AG04450 (cell line): ENCODE results near the gene HOXA13. TPM values are rescaled to one million over a fixed set of nuclear protein-coding genes. Genes with fewer than 3 reads are reported as not detected.

Experiments used
- CTCF ChIA-PET: fragments of 300-600, 350-600 bp; formaldehyde crosslinking; extraction: SDS; loops from one replicate; lab custom pipeline; 2022; ENCODE audit warnings: antibody characterized with exemption, inconsistent platforms; lab: Charles Lee
- POLR2A ChIA-PET: fragments of 350-600 bp; formaldehyde crosslinking; extraction: SDS; loops from one replicate; lab custom pipeline; 2021; ENCODE audit warnings: antibody characterized with exemption, inconsistent platforms; lab: Yijun Ruan, JAX
- DNase-seq: peaks from one replicate; pipeline ENCODE4 v3.0.0-alpha.2; 2011; ENCODE audit warnings: low read depth, low spot score
- H3K27ac ChIP-seq: one replicate; pipeline ENCODE4 v1.5.1; 2012; ENCODE audit warnings: low read depth, low read length, control low read depth
- H3K27me3 ChIP-seq: one replicate; pipeline ENCODE4 v1.6.0; 2012; ENCODE audit warnings: low read length; ENCODE audit not compliant: control insufficient read depth, insufficient read depth
- H3K4me3 ChIP-seq: 2 replicates; pipeline ENCODE4 v1.5.1; 2011; ENCODE audit warnings: mild to moderate bottlenecking, low read depth, low read length, control low read depth
- H3K9me3 ChIP-seq: 2 replicates; pipeline ENCODE4 v1.5.1; 2012; ENCODE audit warnings: low read length; ENCODE audit not compliant: control insufficient read depth, insufficient read depth
- polyA plus RNA-seq: library from polyadenylated mRNA; depleted of rRNA; stranded (reverse); fragments of >200 nt; gene quantifications from 2 replicates; pipeline ENCODE4 v1.2.3, GENCODE V29; 2011
- TF ChIP-seq, protein P1 (sequence below): IDR thresholded peaks from 2 replicates; pipeline ENCODE4 v1.5.1; 2011; ENCODE audit warnings: low read depth, low read length, control low read depth, inconsistent platforms

HOXA13 gene
- polyA plus RNA-seq, 1 experiment: not detected

DNA sequence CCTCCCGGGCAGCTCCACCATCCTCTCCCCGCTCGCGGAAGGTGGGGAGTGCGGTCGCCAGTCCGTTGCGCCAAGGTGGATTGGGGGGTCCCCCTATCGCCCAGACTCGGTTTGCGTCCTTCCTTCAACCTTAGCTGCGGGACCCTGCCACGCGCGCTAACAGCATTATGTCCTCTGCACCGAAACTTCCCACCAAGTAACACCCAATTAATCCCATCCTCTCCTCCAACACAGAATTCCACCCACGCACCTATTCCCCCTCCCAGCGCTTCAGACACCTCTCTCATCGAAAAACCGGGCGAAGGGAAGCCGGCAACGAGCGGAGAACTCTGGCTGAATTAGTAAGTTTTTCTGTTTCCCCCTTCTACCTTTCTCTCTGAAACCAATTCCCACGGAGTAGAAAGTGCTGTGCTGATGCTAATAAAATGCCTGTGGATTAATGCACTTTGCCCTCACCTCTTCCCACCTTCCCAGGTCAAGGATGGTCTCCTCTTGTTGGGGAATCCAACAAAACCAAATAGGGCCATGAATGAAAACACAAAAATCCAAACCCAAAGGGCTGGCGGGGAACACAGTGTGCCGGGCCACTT is 48.5 kb downstream of the HOXA13 start:
- Histone ChIP-seq H3K27ac (peak overlapping the region; percentile 69), H3K9me3 (peaks cover 2% of the 10 kb centered on the region; the same call in 1 of the 2 replicates), H3K27me3 (peaks cover 6% of the 10 kb centered on the region), H3K4me3 (peak overlapping the region; percentile 73)
- POLR2A ChIA-PET: interaction anchor here (0.6 to 2.1 kb wide), 6 partner anchors 31 to 951 kb away, joined by 3 to 5 read pairs (median 3); partner anchors contain the start of genes CBX3 and HNRNPA2B1
- CTCF ChIA-PET: interaction anchor here (0.8 to 5.6 kb wide), 13 partner anchors 10 to 953 kb away, joined by 3 to 24 read pairs (median 4); no protein-coding TSS in a partner anchor
- TF ChIP-seq, protein P1, sequence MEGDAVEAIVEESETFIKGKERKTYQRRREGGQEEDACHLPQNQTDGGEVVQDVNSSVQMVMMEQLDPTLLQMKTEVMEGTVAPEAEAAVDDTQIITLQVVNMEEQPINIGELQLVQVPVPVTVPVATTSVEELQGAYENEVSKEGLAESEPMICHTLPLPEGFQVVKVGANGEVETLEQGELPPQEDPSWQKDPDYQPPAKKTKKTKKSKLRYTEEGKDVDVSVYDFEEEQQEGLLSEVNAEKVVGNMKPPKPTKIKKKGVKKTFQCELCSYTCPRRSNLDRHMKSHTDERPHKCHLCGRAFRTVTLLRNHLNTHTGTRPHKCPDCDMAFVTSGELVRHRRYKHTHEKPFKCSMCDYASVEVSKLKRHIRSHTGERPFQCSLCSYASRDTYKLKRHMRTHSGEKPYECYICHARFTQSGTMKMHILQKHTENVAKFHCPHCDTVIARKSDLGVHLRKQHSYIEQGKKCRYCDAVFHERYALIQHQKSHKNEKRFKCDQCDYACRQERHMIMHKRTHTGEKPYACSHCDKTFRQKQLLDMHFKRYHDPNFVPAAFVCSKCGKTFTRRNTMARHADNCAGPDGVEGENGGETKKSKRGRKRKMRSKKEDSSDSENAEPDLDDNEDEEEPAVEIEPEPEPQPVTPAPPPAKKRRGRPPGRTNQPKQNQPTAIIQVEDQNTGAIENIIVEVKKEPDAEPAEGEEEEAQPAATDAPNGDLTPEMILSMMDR: no peak
- no peak for DNase-seq

- TF ChIP-seq, protein P1: peak; percentile 79
- peaks cover 2% of the 10 kb centered on the region; the same call in 1 of the 2 replicates for H3K9me3 ChIP-seq
- peak overlapping the region; percentile 73 for H3K4me3 ChIP-seq
- CTCF ChIA-PET: interaction anchor here (0.5 to 5.6 kb wide), 20 partner anchors 8 to 1289 kb away, joined by 3 to 24 read pairs (median 4); no protein-coding TSS in a partner anchor
- peak overlapping the region; percentile 69 for H3K27ac ChIP-seq
- peaks cover 3% of the 10 kb centered on the region for H3K27me3 ChIP-seq
- POLR2A ChIA-PET: interaction anchor here (0.6 to 2.1 kb wide), 8 partner anchors 10 to 951 kb away, joined by 3 to 5 read pairs (median 3); partner anchors contain the start of genes CBX3 and HNRNPA2B1
- DNase-seq: no peak
Measured at GRCh38 chr7:27150568-27151340, 49.1 kb downstream of the HOXA13 start.

- peaks cover 3% of the 10 kb centered on the region for H3K27me3 ChIP-seq
- CTCF ChIA-PET: interaction anchor here (0.5 to 5.6 kb wide), 20 partner anchors 9 to 1288 kb away, joined by 3 to 24 read pairs (median 5); no protein-coding TSS in a partner anchor
- TF ChIP-seq, protein P1: no peak
- DNase-seq: no peak
- peak overlapping the region; percentile 73 for H3K4me3 ChIP-seq
- POLR2A ChIA-PET: interaction anchor here (0.6 to 2.1 kb wide), 4 partner anchors 9 to 950 kb away, joined by 3 to 5 read pairs (median 4); partner anchors contain the start of gene HNRNPA2B1
- H3K9me3 ChIP-seq: peaks cover 2% of the 10 kb centered on the region; the same call in 1 of the 2 replicates
- H3K27ac ChIP-seq: peak overlapping the region; percentile 52
Measured at GRCh38 chr7:27149842-27150567, 49.9 kb downstream of the HOXA13 start.

- Histone ChIP-seq H3K9me3 (peaks cover 2% of the 10 kb centered on the region; the same call in 1 of the 2 replicates), H3K27me3 (no peaks in the 10 kb centered on the region), H3K27ac (peak overlapping the region; percentile 90), H3K4me3 (peak overlapping the region; percentile 73)
- DNase-seq: no peak
- TF ChIP-seq, protein P1: no peak
- ChIA-PET CTCF (interaction anchor here (0.6 to 5.6 kb wide), 13 partner anchors 8 to 1921 kb away, joined by 3 to 24 read pairs (median 6); partner anchors contain the start of genes HOXA7 and NPVF), POLR2A (interaction anchor here (0.6 to 1.0 kb wide), 2 partner anchors 10 to 14 kb away, joined by 3 read pairs; no protein-coding TSS in a partner anchor)
Measured at GRCh38 chr7:27148756-27149641, 50.9 kb downstream of the HOXA13 start.
